ENCODE measurements around the gene CIB4. TPM values are rescaled to one million over a fixed set of nuclear protein-coding genes. Genes with fewer than 3 reads are reported as not detected.

The CIB4 gene
- total RNA-seq, 2 experiments from 2014 or later = not detected

GRCh38 chr2:26616706-26617587 lies 24.2 kb downstream of the CIB4 start:
- ChIA-PET POLR2A (no interaction called here), CTCF (interaction anchor here (0.5 to 0.7 kb wide), 2 partner anchors 34 to 41 kb away, joined by 3 to 4 read pairs; no protein-coding TSS in a partner anchor)
- ATAC-seq (no peak), DNase-seq (no peak)
- no peaks in the 10 kb centered on the region for H3K36me3 Mint-ChIP-seq (ENCODE audit: low read depth)
- H3K4me1 Mint-ChIP-seq = no peaks in the 10 kb centered on the region
- H3K27ac Mint-ChIP-seq = no peak overlapping the region
- H3K9me3 Mint-ChIP-seq (ENCODE audit: low read depth) = no peaks in the 10 kb centered on the region
- intact Hi-C loops (cut with DNase I, micrococcal nuclease) = no loop called here
- no peak overlapping the region for H3K4me3 Mint-ChIP-seq
- peaks cover 10% of the 10 kb centered on the region for H3K27me3 Mint-ChIP-seq

- no peaks in the 10 kb centered on the region for H3K36me3 Mint-ChIP-seq (ENCODE audit: low read depth)
- H3K4me1 Mint-ChIP-seq = no peaks in the 10 kb centered on the region
- ChIA-PET CTCF (interaction anchor here (0.7 to 1.7 kb wide), 2 partner anchors 11 to 42 kb away, joined by 3 to 8 read pairs; no protein-coding TSS in a partner anchor), POLR2A (no interaction called here)
- H3K4me3 Mint-ChIP-seq = no peak overlapping the region
- ATAC-seq (no peak), DNase-seq (no peak)
- peaks cover 11% of the 10 kb centered on the region for H3K27me3 Mint-ChIP-seq
- no peak overlapping the region for H3K27ac Mint-ChIP-seq
- H3K9me3 Mint-ChIP-seq (ENCODE audit: low read depth) = no peaks in the 10 kb centered on the region
- intact Hi-C loops (cut with DNase I, micrococcal nuclease) = no loop called here
These were observed 25.1 kb downstream of the CIB4 start for GRCh38 chr2:26615860-26616705.

GRCh38 chr2:26615336-26615859 lies 25.8 kb downstream of the CIB4 start:
- DNase-seq = no peak
- Mint-ChIP-seq H3K36me3 (ENCODE audit: low read depth) (no peaks in the 10 kb centered on the region), H3K27me3 (peaks cover 12% of the 10 kb centered on the region), H3K9me3 (ENCODE audit: low read depth) (no peaks in the 10 kb centered on the region), H3K4me3 (no peak overlapping the region), H3K27ac (no peak overlapping the region), H3K4me1 (peaks cover 1% of the 10 kb centered on the region)
- intact Hi-C loops (cut with DNase I, micrococcal nuclease) = no loop called here
- CTCF ChIA-PET = interaction anchor here (1.7 kb wide), 1 partner anchor 10 kb away, joined by 8 read pairs; no protein-coding TSS in a partner anchor
- no peak for ATAC-seq
- POLR2A ChIA-PET = no interaction called here

DNA sequence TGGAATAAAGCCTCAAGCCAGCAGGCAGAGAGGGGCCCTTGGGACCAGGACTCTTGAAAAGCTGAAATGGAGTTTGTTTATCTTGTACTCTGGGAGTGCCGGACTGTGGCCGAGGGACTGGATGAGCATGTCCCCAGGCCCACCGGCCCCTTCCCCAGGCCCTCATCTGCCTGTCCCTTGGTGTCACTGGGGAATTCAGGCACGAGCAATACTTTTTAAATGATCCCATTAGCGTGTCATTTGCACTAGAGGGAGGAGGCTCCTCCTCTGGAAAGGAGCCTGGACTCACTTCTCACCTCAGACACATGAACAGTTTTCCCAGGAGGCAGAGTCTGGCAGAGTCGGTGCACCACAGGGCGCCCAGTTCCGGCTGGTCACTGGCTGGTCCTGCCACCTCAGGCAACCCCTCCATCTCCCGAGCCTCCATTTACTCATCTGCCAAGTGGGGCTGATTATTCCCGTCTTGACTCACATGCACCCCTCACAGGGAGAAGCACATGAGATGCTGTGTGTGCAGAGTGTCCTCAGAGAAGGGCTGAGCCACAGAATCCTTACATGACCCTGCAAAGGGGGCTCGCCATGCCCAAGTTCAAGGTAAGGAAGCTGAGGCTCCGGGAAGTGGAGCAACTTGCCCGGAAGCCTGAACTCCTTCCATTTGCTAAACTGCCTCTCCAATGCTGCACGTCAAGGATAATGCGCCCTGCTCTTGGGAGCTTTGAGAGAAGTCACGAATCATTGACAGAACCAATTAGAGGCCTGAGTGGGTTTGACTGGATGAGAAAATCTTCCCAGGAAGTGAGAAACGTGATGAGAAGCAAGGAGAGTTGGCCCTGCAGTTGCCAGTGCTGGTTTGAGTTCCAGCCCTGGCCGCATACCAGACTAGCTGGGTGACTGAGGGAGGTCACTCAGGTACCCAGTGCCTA lies 26.7 kb downstream of the CIB4 start:
- peaks cover 10% of the 10 kb centered on the region for H3K4me1 Mint-ChIP-seq
- ATAC-seq (no peak), DNase-seq (no peak)
- ChIA-PET CTCF (interaction anchor here (1.7 kb wide), 1 partner anchor 9 kb away, joined by 8 read pairs; no protein-coding TSS in a partner anchor), POLR2A (no interaction called here)
- H3K9me3 Mint-ChIP-seq (ENCODE audit: low read depth) = no peaks in the 10 kb centered on the region
- H3K27ac Mint-ChIP-seq = no peak overlapping the region
- H3K4me3 Mint-ChIP-seq = no peak overlapping the region
- intact Hi-C loops (cut with DNase I, micrococcal nuclease) = no loop called here
- peaks cover 12% of the 10 kb centered on the region for H3K27me3 Mint-ChIP-seq
- H3K36me3 Mint-ChIP-seq (ENCODE audit: low read depth) = no peaks in the 10 kb centered on the region

DNA sequence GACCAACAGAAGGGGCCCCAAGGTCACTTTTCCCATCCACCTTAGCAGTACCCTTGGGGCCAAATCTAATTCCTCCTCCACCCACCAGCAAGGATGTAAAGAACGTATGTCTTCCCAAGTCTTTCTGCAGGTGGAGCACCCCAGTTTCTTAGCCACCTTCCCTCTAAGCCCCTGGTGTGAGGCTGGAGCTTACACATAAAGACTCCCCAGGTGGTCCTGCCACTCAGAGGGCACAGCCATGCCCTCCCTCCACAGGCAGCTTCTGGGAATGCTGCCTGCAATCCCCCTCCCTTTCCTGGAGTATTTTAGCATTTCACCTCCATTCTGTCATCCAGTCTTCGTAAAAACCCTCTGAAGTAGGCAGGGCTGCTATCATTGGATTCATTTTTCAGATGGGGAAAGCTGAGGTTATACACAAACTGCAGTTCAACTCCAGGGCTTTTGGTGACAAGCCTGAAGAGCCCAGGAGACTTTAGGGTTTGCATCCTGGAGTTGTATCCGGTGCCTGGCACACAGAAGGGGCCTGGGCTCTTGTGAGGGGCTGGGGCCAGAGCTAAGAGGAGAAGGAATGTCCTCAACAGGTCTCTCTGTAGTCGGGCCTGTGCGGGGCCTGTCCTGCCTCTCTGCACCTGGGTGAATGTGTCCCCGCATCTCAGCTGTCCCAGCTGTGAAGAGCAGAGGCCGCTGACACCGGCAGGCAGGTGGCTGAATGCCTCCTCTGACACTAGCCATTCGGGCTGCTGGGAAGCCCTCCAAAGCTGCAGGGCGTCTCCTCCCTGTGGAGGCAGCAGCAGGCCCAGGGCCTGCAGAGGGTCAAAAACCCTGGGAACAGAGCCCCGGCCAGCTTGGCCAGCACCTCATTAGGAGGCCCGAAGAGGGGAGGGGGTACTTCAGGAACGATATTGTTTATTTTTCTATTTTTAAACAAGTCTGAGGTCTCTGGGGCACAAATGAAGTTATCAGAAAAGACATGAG lies 27.6 kb downstream of the CIB4 start:
- no peak overlapping the region for H3K4me3 Mint-ChIP-seq
- H3K4me1 Mint-ChIP-seq = peaks cover 19% of the 10 kb centered on the region
- no peak for DNase-seq
- ChIA-PET POLR2A (no interaction called here), CTCF (interaction anchor here (1.1 to 1.3 kb wide), 2 partner anchors 10 to 35 kb away, joined by 5 to 7 read pairs; no protein-coding TSS in a partner anchor)
- peaks cover 12% of the 10 kb centered on the region for H3K27me3 Mint-ChIP-seq
- H3K9me3 Mint-ChIP-seq (ENCODE audit: low read depth) = no peaks in the 10 kb centered on the region
- no peak overlapping the region for H3K27ac Mint-ChIP-seq
- H3K36me3 Mint-ChIP-seq (ENCODE audit: low read depth) = no peaks in the 10 kb centered on the region
- intact Hi-C loops (cut with DNase I, micrococcal nuclease) = no loop called here
- no peak for ATAC-seq

DNA sequence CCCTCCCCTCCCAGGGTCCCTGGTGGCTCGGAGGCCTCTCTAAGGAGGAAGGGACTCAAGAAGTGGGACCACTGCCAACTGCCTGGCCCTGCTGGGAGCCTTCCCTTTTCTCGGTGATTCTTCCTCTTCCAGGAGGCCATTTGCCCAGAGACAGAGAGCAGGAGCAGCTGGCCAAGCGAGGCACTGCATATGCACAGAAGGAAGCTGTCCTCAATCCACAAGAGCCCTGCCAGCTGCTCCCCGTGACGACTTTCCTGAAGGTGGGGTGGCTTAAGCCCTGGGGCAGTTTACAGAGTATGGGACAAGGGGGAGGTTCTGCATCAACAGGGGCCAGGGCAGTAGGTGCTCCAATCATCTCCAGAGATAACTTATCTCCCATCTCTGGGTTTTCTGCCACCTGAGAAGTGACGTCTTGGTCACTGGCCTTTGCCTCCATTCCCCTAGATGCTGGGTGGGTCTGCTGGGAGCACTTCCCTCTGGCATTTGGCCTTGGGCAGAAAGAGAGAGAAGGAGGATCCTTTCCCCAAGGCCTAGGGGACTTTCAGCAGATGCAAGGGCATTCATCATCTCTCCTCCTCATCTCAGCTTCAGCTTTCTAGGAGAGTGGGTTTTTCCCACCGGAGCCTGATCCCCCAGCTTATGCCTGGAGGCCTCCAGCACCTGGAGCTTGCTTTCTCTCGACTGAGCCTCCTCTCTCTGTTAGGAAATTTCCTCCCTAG lies 28.5 kb downstream of the CIB4 start:
- ATAC-seq (no peak), DNase-seq (no peak)
- no peaks in the 10 kb centered on the region for H3K36me3 Mint-ChIP-seq (ENCODE audit: low read depth)
- no peak overlapping the region for H3K27ac Mint-ChIP-seq
- ChIA-PET POLR2A (no interaction called here), CTCF (interaction anchor here (1.0 to 1.3 kb wide), 3 partner anchors 9 to 42 kb away, joined by 3 to 7 read pairs (median 5); no protein-coding TSS in a partner anchor)
- no peak overlapping the region for H3K4me3 Mint-ChIP-seq
- peaks cover 12% of the 10 kb centered on the region for H3K27me3 Mint-ChIP-seq
- H3K9me3 Mint-ChIP-seq (ENCODE audit: low read depth) = no peaks in the 10 kb centered on the region
- H3K4me1 Mint-ChIP-seq = peaks cover 19% of the 10 kb centered on the region
- intact Hi-C loops (cut with DNase I, micrococcal nuclease) = no loop called here

DNA sequence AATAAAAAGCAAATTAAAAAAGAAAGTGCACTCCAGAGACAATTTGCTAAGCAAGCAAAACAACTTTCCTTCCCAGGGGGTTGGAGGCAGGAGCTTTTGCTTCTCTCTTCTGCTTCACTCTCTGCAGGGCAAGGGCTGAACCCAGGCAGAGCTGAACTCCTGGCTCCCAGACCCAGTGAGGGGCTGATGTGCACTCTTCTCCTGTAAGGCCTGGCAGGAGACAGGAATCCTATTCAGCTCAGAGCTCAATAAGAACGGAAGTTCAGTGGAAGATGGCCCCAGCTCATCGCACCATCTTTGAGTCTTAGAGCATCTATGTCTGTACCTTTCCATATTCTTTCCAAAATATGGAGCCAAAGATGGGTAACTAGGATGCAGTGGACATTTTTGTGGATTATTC lies 29.1 kb downstream of the CIB4 start:
- DNase-seq (no peak), ATAC-seq (no peak)
- H3K27me3 Mint-ChIP-seq = peaks cover 10% of the 10 kb centered on the region
- H3K9me3 Mint-ChIP-seq (ENCODE audit: low read depth) = no peaks in the 10 kb centered on the region
- intact Hi-C loops (cut with DNase I, micrococcal nuclease) = no loop called here
- no peak overlapping the region for H3K4me3 Mint-ChIP-seq
- H3K36me3 Mint-ChIP-seq (ENCODE audit: low read depth) = no peaks in the 10 kb centered on the region
- peaks cover 19% of the 10 kb centered on the region for H3K4me1 Mint-ChIP-seq
- ChIA-PET CTCF (interaction anchor here (0.9 to 1.0 kb wide), 2 partner anchors 42 to 133 kb away, joined by 3 read pairs; no protein-coding TSS in a partner anchor), POLR2A (no interaction called here)
- H3K27ac Mint-ChIP-seq = no peak overlapping the region

- Mint-ChIP-seq H3K4me1 (peaks cover 19% of the 10 kb centered on the region), H3K27ac (no peak overlapping the region), H3K36me3 (ENCODE audit: low read depth) (no peaks in the 10 kb centered on the region), H3K9me3 (ENCODE audit: low read depth) (no peaks in the 10 kb centered on the region), H3K27me3 (peaks cover 4% of the 10 kb centered on the region), H3K4me3 (no peak overlapping the region)
- DNase-seq (no peak), ATAC-seq (no peak)
- ChIA-PET CTCF (interaction anchor here (1.1 to 9.9 kb wide), 3 partner anchors 14 to 135 kb away, joined by 3 to 114 read pairs (median 3); no protein-coding TSS in a partner anchor), POLR2A (no interaction called here)
- intact Hi-C loops (cut with DNase I, micrococcal nuclease) = no loop called here
These were observed 30.4 kb downstream of the CIB4 start for GRCh38 chr2:26610504-26611335.

GRCh38 chr2:26609839-26610277 lies 31.3 kb downstream of the CIB4 start:
- intact Hi-C loops (cut with DNase I, micrococcal nuclease) = loop anchor here in 1 of 2 experiments (5.0 kb wide), 1 partner anchor 332 kb away; no protein-coding TSS in a partner anchor
- Mint-ChIP-seq H3K9me3 (ENCODE audit: low read depth) (no peaks in the 10 kb centered on the region), H3K4me1 (peaks cover 19% of the 10 kb centered on the region), H3K27ac (peak overlapping the region; percentile 6), H3K27me3 (peaks cover 4% of the 10 kb centered on the region), H3K4me3 (no peak overlapping the region), H3K36me3 (ENCODE audit: low read depth) (no peaks in the 10 kb centered on the region)
- peak; percentile 60 for ATAC-seq
- peak; percentile 20 for DNase-seq
- ChIA-PET CTCF (interaction anchor here (1.1 to 9.9 kb wide), 3 partner anchors 13 to 136 kb away, joined by 3 to 114 read pairs (median 3); no protein-coding TSS in a partner anchor), POLR2A (no interaction called here)
